ENCODE measurements around the gene DISC1. TPM values are rescaled to one million over a fixed set of nuclear protein-coding genes. Genes with fewer than 3 reads are reported as not detected.
"Not testable (repeated sequence)": the region's sequence is repeated elsewhere in the genome, so short reads cannot be mapped to it uniquely, and the experiment has no call there.

The DISC1 gene
- total and polyA plus RNA-seq, 7 experiments from 2014 or later: 7.8 to 33.8 (median 17.1) TPM

- no peaks in the 10 kb centered on the region for H3K4me1 ChIP-seq (ENCODE audit: control insufficient read depth in 2 of 2, insufficient read depth in 2 of 2, low read length in 2 of 2)
- peaks cover 0 to 9% (median 0%) of the 10 kb centered on the region in 3 experiments for H3K36me3 ChIP-seq (ENCODE audit: control insufficient read depth in 2 of 3, insufficient read depth in 3 of 3, low read length in 3 of 3)
- no peak overlapping the region for H3K27ac ChIP-seq (ENCODE audit: low read depth, low read length)
- Mint-ChIP-seq H3K36me3 (peaks cover 2 to 66% (median 49%) of the 10 kb centered on the region in 5 donors), H3K27ac (no peak overlapping the region), H3K4me3 (no peak overlapping the region), H3K4me1 (peaks cover 0 to 14% (median 8%) of the 10 kb centered on the region in 7 donors), H3K27me3 (no peaks in the 10 kb centered on the region), H3K9me3 (peaks cover 0 to 4% (median 0%) of the 10 kb centered on the region in 11 donors)
- no peaks in the 10 kb centered on the region for H3K27me3 ChIP-seq (ENCODE audit: control insufficient read depth in 2 of 2, insufficient read depth in 2 of 2, low read length in 2 of 2)
- H3K9me3 ChIP-seq (ENCODE audit: control insufficient read depth in 2 of 3, low read length in 3 of 3): no peaks in the 10 kb centered on the region
- intact Hi-C loops (cut with micrococcal nuclease): no loop called here
- ChIA-PET POLR2A (no interaction called here), CTCF (no interaction called here)
- DNase-seq: no peak
- ATAC-seq: no peak
- H3K4me3 ChIP-seq (ENCODE audit: low read length): no peak overlapping the region
Observed at GRCh38 chr1:231722356-231722755, 95.8 kb downstream of the DISC1 start.

GRCh38 chr1:231723146-231723545 is 96.6 kb downstream of the DISC1 start:
- CTCF ChIA-PET: interaction anchor here (0.7 kb wide), 1 partner anchor 167 kb away, joined by 3 read pairs; no protein-coding TSS in a partner anchor
- Histone ChIP-seq H3K9me3 (ENCODE audit: control insufficient read depth in 2 of 3, low read length in 3 of 3) (no peaks in the 10 kb centered on the region), H3K36me3 (ENCODE audit: control insufficient read depth in 2 of 3, insufficient read depth in 3 of 3, low read length in 3 of 3) (peaks cover 0 to 9% (median 0%) of the 10 kb centered on the region in 3 experiments), H3K4me1 (ENCODE audit: control insufficient read depth in 2 of 2, insufficient read depth in 2 of 2, low read length in 2 of 2) (no peaks in the 10 kb centered on the region), H3K27ac (ENCODE audit: low read depth, low read length) (no peak overlapping the region), H3K27me3 (ENCODE audit: control insufficient read depth in 2 of 2, insufficient read depth in 2 of 2, low read length in 2 of 2) (no peaks in the 10 kb centered on the region), H3K4me3 (ENCODE audit: low read length) (no peak overlapping the region)
- Mint-ChIP-seq H3K27me3 (no peaks in the 10 kb centered on the region), H3K4me3 (no peak overlapping the region), H3K9me3 (peaks cover 0 to 4% (median 0%) of the 10 kb centered on the region in 11 donors), H3K27ac (no peak overlapping the region), H3K4me1 (peaks cover 2 to 12% (median 6%) of the 10 kb centered on the region in 7 donors), H3K36me3 (peaks cover 0 to 64% (median 48%) of the 10 kb centered on the region in 5 donors)
- POLR2A ChIA-PET: no interaction called here
- no peak for ATAC-seq
- no peak for DNase-seq
- intact Hi-C loops (cut with micrococcal nuclease): no loop called here

GRCh38 chr1:231724041-231724440 is 97.5 kb downstream of the DISC1 start:
- H3K4me1 Mint-ChIP-seq: peaks cover 2 to 12% (median 6%) of the 10 kb centered on the region in 7 donors
- DNase-seq (no peak), ATAC-seq (no peak)
- H3K27ac Mint-ChIP-seq: no peak overlapping the region
- no peak overlapping the region for H3K4me3 ChIP-seq (ENCODE audit: low read length)
- peaks cover 0 to 69% (median 48%) of the 10 kb centered on the region in 5 donors for H3K36me3 Mint-ChIP-seq
- H3K27ac ChIP-seq (ENCODE audit: low read depth, low read length): no peak overlapping the region
- H3K4me1 ChIP-seq (ENCODE audit: control insufficient read depth in 2 of 2, insufficient read depth in 2 of 2, low read length in 2 of 2): no peaks in the 10 kb centered on the region
- ChIA-PET CTCF (no interaction called here), POLR2A (no interaction called here)
- H3K27me3 Mint-ChIP-seq: no peaks in the 10 kb centered on the region
- H3K9me3 Mint-ChIP-seq: peaks cover 0 to 4% (median 0%) of the 10 kb centered on the region in 11 donors
- peaks cover 0 to 9% (median 0%) of the 10 kb centered on the region in 3 experiments for H3K36me3 ChIP-seq (ENCODE audit: control insufficient read depth in 2 of 3, insufficient read depth in 3 of 3, low read length in 3 of 3)
- no peaks in the 10 kb centered on the region for H3K9me3 ChIP-seq (ENCODE audit: control insufficient read depth in 2 of 3, low read length in 3 of 3)
- H3K27me3 ChIP-seq (ENCODE audit: control insufficient read depth in 2 of 2, insufficient read depth in 2 of 2, low read length in 2 of 2): no peaks in the 10 kb centered on the region
- intact Hi-C loops (cut with micrococcal nuclease): no loop called here
- H3K4me3 Mint-ChIP-seq: no peak overlapping the region

- Histone ChIP-seq H3K4me1 (ENCODE audit: control insufficient read depth in 2 of 2, insufficient read depth in 2 of 2, low read length in 2 of 2) (no peaks in the 10 kb centered on the region), H3K27ac (ENCODE audit: low read depth, low read length) (no peak overlapping the region), H3K27me3 (ENCODE audit: control insufficient read depth in 2 of 2, insufficient read depth in 2 of 2, low read length in 2 of 2) (no peaks in the 10 kb centered on the region), H3K4me3 (ENCODE audit: low read length) (no peak overlapping the region), H3K9me3 (ENCODE audit: control insufficient read depth in 2 of 3, low read length in 3 of 3) (no peaks in the 10 kb centered on the region), H3K36me3 (ENCODE audit: control insufficient read depth in 2 of 3, insufficient read depth in 3 of 3, low read length in 3 of 3) (peaks cover 0 to 9% (median 0%) of the 10 kb centered on the region in 3 experiments)
- Mint-ChIP-seq H3K27ac (peak overlapping the region in 2 of 9 donors; percentile 14 to 41), H3K4me3 (no peak overlapping the region), H3K4me1 (peaks cover 2 to 12% (median 6%) of the 10 kb centered on the region in 7 donors), H3K9me3 (peaks cover 0 to 5% (median 0%) of the 10 kb centered on the region in 11 donors), H3K27me3 (no peaks in the 10 kb centered on the region), H3K36me3 (peaks cover 0 to 69% (median 48%) of the 10 kb centered on the region in 5 donors)
- ChIA-PET CTCF (no interaction called here), POLR2A (no interaction called here)
- ATAC-seq (peak; percentile 65), DNase-seq (no peak)
- intact Hi-C loops (cut with micrococcal nuclease): no loop called here
Observed at GRCh38 chr1:231724876-231725647, 98.5 kb downstream of the DISC1 start.

- no peak for ATAC-seq
- no peaks in the 10 kb centered on the region for H3K27me3 Mint-ChIP-seq
- POLR2A ChIA-PET: no interaction called here
Observed at GRCh38 chr1:231727171-231727570, 100.6 kb downstream of the DISC1 start.

GRCh38 chr1:231728987-231729386 is 102.4 kb downstream of the DISC1 start:
- CTCF ChIA-PET; H3K27ac Mint-ChIP-seq; H3K4me1 ChIP-seq (ENCODE audit: control insufficient read depth in 2 of 2, insufficient read depth in 2 of 2, low read length in 2 of 2); ATAC-seq; DNase-seq; H3K27me3 ChIP-seq (ENCODE audit: control insufficient read depth in 2 of 2, insufficient read depth in 2 of 2, low read length in 2 of 2); H3K4me3 Mint-ChIP-seq; H3K9me3 ChIP-seq (ENCODE audit: control insufficient read depth in 2 of 3, low read length in 3 of 3); H3K4me3 ChIP-seq (ENCODE audit: low read length); H3K27ac ChIP-seq (ENCODE audit: low read depth, low read length); H3K36me3 ChIP-seq (ENCODE audit: control insufficient read depth in 2 of 3, insufficient read depth in 3 of 3, low read length in 3 of 3); intact Hi-C loops (cut with micrococcal nuclease); H3K9me3 Mint-ChIP-seq; H3K27me3 Mint-ChIP-seq: not testable (repeated sequence)
- Mint-ChIP-seq H3K4me1 (peaks cover 3 to 13% (median 7%) of the 10 kb centered on the region in 7 donors), H3K36me3 (peaks cover 0 to 49% (median 28%) of the 10 kb centered on the region in 5 donors)
- POLR2A ChIA-PET: interaction anchor here (0.9 kb wide), 1 partner anchor 18 kb away, joined by 3 read pairs; no protein-coding TSS in a partner anchor

More at GRCh38 chr1:231727171-231727570, 100.6 kb downstream of the DISC1 start:
- H3K4me1 Mint-ChIP-seq: peaks cover 4 to 13% (median 9%) of the 10 kb centered on the region in 7 donors
- no peak for DNase-seq
- Histone ChIP-seq H3K27ac (ENCODE audit: low read depth, low read length) (no peak overlapping the region), H3K4me3 (ENCODE audit: low read length) (no peak overlapping the region), H3K27me3 (ENCODE audit: control insufficient read depth in 2 of 2, insufficient read depth in 2 of 2, low read length in 2 of 2) (no peaks in the 10 kb centered on the region), H3K9me3 (ENCODE audit: control insufficient read depth in 2 of 3, low read length in 3 of 3) (no peaks in the 10 kb centered on the region), H3K36me3 (ENCODE audit: control insufficient read depth in 2 of 3, insufficient read depth in 3 of 3, low read length in 3 of 3) (peaks cover 0 to 9% (median 0%) of the 10 kb centered on the region in 3 experiments), H3K4me1 (ENCODE audit: control insufficient read depth in 2 of 2, insufficient read depth in 2 of 2, low read length in 2 of 2) (no peaks in the 10 kb centered on the region)
- H3K27ac Mint-ChIP-seq: no peak overlapping the region
- peaks cover 0 to 5% (median 0%) of the 10 kb centered on the region in 11 donors for H3K9me3 Mint-ChIP-seq
- CTCF ChIA-PET: no interaction called here
- H3K36me3 Mint-ChIP-seq: peaks cover 0 to 65% (median 42%) of the 10 kb centered on the region in 5 donors
- intact Hi-C loops (cut with micrococcal nuclease): no loop called here
- H3K4me3 Mint-ChIP-seq: no peak overlapping the region
